ENCODE results near the gene WDR62.

The WDR62 gene

DNA sequence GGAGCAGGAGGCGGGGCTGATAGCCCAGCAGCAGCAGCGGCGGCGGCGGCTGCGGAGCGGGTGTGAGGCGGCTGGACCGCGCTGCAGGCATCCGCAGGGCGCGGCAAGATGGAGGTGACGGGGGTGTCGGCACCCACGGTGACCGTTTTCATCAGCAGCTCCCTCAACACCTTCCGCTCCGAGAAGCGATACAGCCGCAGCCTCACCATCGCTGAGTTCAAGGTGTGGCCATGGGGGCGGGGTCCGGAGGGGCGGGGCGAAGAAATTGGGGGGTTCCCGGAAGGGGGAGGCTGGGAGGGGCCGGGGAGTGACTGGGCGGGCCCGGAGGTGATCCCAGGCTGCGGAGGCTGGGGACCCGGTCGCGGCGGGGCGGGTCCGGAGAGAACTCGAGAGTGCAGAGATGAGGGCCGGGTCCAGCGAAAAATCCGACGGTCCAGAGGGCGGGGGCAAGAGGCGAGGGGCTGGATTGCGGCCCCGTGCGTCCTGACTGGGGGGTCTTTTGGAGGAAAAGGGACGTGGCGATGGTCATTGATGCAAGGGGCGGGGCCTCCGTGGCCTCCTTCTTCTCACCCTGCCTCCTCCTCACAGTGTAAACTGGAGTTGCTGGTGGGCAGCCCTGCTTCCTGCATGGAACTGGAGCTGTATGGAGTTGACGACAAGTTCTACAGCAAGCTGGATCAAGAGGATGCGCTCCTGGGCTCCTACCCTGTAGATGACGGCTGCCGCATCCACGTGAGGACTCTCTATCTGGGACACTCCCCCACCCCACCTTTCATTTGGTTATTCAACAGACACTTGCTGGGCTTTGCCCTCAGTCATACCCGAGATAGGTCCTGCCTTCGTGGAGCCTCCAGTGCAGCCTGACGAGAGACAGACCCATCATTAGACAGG, 61.0 kb downstream of the WDR62 start, which contains the start of gene TBCB:
Gene TBCB, plus strand, starts transcription at position 16 of the 891 bp plus-strand sequence. Its CDS starts 93 bp downstream, at position 109.
- Histone ChIP-seq H3K27me3 (ENCODE audit: insufficient read depth, poor library complexity, severe bottlenecking) (no peaks in the 10 kb centered on the region), H3K27ac (replicated peaks) (peak within 1 kb of the TSS; percentile 64), H3K4me3 (replicated peaks; ENCODE audit: insufficient read depth, low read length) (peak within 1 kb of the TSS; percentile 97)
- no peak for TF ChIP-seq SPI1 (IDR thresholded peaks at IDR 0.05; ENCODE audit: borderline replicate concordance, low read depth)
- TF ChIP-seq, protein P1, sequence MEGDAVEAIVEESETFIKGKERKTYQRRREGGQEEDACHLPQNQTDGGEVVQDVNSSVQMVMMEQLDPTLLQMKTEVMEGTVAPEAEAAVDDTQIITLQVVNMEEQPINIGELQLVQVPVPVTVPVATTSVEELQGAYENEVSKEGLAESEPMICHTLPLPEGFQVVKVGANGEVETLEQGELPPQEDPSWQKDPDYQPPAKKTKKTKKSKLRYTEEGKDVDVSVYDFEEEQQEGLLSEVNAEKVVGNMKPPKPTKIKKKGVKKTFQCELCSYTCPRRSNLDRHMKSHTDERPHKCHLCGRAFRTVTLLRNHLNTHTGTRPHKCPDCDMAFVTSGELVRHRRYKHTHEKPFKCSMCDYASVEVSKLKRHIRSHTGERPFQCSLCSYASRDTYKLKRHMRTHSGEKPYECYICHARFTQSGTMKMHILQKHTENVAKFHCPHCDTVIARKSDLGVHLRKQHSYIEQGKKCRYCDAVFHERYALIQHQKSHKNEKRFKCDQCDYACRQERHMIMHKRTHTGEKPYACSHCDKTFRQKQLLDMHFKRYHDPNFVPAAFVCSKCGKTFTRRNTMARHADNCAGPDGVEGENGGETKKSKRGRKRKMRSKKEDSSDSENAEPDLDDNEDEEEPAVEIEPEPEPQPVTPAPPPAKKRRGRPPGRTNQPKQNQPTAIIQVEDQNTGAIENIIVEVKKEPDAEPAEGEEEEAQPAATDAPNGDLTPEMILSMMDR (IDR thresholded peaks at IDR 0.05; ENCODE audit: insufficient read depth, low read length), result no peak
- TF ChIP-seq POLR2AphosphoS5 (IDR thresholded peaks at IDR 0.05; ENCODE audit: low read depth), result peak; percentile 75; the same call in 1 of the 2 replicates
- TF ChIP-seq, protein P2, sequence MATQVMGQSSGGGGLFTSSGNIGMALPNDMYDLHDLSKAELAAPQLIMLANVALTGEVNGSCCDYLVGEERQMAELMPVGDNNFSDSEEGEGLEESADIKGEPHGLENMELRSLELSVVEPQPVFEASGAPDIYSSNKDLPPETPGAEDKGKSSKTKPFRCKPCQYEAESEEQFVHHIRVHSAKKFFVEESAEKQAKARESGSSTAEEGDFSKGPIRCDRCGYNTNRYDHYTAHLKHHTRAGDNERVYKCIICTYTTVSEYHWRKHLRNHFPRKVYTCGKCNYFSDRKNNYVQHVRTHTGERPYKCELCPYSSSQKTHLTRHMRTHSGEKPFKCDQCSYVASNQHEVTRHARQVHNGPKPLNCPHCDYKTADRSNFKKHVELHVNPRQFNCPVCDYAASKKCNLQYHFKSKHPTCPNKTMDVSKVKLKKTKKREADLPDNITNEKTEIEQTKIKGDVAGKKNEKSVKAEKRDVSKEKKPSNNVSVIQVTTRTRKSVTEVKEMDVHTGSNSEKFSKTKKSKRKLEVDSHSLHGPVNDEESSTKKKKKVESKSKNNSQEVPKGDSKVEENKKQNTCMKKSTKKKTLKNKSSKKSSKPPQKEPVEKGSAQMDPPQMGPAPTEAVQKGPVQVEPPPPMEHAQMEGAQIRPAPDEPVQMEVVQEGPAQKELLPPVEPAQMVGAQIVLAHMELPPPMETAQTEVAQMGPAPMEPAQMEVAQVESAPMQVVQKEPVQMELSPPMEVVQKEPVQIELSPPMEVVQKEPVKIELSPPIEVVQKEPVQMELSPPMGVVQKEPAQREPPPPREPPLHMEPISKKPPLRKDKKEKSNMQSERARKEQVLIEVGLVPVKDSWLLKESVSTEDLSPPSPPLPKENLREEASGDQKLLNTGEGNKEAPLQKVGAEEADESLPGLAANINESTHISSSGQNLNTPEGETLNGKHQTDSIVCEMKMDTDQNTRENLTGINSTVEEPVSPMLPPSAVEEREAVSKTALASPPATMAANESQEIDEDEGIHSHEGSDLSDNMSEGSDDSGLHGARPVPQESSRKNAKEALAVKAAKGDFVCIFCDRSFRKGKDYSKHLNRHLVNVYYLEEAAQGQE (IDR thresholded peaks at IDR 0.05; ENCODE audit: insufficient replicate concordance, low read depth), result no peak
- TF ChIP-seq GABPA (IDR thresholded peaks at IDR 0.05; ENCODE audit: low read depth), result no peak
- peak; percentile 9 to 27 for DNase-seq (ENCODE audit: low read depth in 1 of 2, low spot score in 1 of 2)

DNA sequence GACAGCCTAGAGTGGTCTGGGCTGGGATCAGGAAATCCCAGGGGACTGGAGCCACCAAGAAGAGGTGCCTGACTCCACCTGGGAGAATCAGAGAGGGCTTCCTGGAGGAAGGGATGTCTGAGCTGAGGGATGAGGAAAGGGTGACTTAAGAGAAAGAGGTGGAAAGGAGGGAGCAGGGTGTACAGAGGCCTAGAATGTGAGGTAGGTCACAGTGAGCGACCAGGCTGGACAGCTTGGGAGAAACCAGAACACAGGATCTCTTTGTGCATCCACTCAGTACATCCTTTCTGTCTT, 61.6 kb downstream of the WDR62 start:
- no peak for DNase-seq (ENCODE audit: low read depth in 1 of 2, low spot score in 1 of 2)
- Histone ChIP-seq H3K27ac (replicated peaks) (no peak overlapping the region), H3K4me3 (replicated peaks; ENCODE audit: insufficient read depth, low read length) (peak overlapping the region; percentile 97; the same call in 1 of the 2 replicates), H3K27me3 (ENCODE audit: insufficient read depth, poor library complexity, severe bottlenecking) (no peaks in the 10 kb centered on the region)
- TF ChIP-seq POLR2AphosphoS5 (IDR thresholded peaks at IDR 0.05; ENCODE audit: low read depth) (no peak), GABPA (IDR thresholded peaks at IDR 0.05; ENCODE audit: low read depth) (no peak)

DNA sequence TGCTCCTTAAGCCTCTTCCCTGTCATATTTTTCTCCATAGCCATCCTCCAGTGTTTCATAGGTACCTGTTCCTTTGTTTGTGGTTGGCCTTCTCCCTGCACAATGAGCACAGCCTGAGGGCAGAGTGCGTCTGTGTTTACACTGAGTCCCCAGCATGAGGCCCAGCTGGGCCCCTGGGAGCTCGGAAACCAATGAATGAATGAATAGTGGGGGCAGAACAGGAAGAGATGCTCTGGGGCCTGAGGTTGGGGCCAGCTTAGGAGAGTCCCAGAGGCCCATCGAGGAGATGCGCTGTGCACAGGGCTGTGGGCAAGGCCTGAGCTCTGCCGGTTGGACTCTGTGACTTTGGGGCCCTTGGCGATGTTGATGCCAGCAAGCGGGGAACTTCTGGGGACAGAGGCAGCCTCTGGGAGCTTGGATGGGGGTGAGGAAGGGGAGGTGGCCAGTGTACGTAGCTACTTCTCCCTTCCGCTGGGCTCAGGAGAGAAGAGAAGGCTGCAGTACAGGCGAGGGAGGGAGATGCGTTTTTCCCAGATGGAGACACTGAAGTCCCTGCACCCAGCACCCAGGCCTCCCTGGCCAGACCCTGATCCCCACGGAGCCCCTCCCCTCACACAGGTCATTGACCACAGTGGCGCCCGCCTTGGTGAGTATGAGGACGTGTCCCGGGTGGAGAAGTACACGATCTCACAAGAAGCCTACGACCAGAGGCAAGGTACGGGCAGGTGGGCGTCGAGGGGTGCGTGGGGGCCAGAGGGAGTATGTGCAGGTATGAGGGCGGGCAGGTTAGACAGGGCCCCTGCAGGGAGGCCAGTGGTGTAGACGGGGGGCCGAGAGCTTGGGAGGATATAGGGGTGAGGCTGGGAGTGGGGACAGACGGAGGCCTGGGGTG, 65.6 kb downstream of the WDR62 start:
- H3K4me3 ChIP-seq (replicated peaks; ENCODE audit: insufficient read depth, low read length), result no peak overlapping the region
- H3K27me3 ChIP-seq (ENCODE audit: insufficient read depth, poor library complexity, severe bottlenecking), result no peaks in the 10 kb centered on the region
- H3K27ac ChIP-seq (replicated peaks), result no peak overlapping the region
- no peak for DNase-seq (ENCODE audit: low read depth in 1 of 2, low spot score in 1 of 2)
- TF ChIP-seq, protein P1 (IDR thresholded peaks at IDR 0.05; ENCODE audit: insufficient read depth, low read length), result no peak

DNA sequence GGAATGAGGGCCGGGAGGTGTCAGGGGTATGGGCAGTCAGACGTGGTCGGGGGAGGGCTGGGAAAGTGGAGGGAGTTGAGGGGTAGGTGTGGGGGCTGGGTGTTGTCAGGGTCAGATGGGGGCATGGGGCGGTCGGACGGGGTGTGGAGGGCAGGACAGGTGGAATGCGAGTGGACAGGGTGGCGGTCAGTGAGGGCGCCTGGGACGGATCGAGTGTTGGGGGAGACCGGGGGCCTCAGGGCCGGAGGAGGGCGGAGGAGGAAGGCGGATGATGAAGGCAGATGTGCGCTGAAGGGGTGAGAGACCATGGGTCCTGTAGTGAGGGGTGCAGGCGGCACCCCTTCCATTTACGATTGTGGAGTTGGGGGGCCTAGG, 66.3 kb downstream of the WDR62 start:
- no peak for DNase-seq (ENCODE audit: low read depth in 1 of 2, low spot score in 1 of 2)
- no peaks in the 10 kb centered on the region for H3K27me3 ChIP-seq (ENCODE audit: insufficient read depth, poor library complexity, severe bottlenecking)
- TF ChIP-seq GABPA (IDR thresholded peaks at IDR 0.05; ENCODE audit: low read depth) (no peak), POLR2AphosphoS5 (IDR thresholded peaks at IDR 0.05; ENCODE audit: low read depth) (no peak), SPI1 (IDR thresholded peaks at IDR 0.05; ENCODE audit: borderline replicate concordance, low read depth) (no peak)
- TF ChIP-seq, protein P1 (IDR thresholded peaks at IDR 0.05; ENCODE audit: insufficient read depth, low read length), result no peak
- TF ChIP-seq, protein P2 (IDR thresholded peaks at IDR 0.05; ENCODE audit: insufficient replicate concordance, low read depth), result no peak
- H3K27ac ChIP-seq (replicated peaks), result no peak overlapping the region
- H3K4me3 ChIP-seq (replicated peaks; ENCODE audit: insufficient read depth, low read length), result no peak overlapping the region
